ENCODE measurements around the gene CPNE7.

Gene CPNE7

DNA sequence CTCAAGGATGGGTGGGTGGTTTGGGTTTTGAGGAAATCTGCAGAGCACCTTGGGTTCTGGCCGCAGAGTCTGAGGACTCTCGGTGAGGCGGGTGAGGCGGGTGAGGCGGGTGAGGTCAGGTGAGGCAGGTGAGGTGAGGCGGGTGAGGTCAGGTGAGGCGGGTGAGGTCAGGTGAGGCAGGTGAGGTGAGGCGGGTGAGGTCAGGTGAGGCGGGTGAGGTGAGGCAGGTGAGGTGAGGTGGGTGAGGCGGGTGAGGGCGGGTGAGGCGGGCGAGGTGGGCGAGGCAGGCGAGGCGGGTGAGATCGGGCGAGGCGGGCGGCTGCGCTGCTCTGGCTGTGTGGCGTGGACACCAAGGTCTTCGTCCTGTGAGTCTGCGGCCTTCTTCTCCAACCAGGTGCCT lies 39.2 kb upstream of the CPNE7 start:
- DNase-seq (ENCODE audit: extremely low spot score), result no peak
- ChIA-PET CTCF (no interaction called here), POLR2A (no interaction called here)
- no peak for TF ChIP-seq BHLHE40 (IDR thresholded peaks at IDR 0.05; ENCODE audit: borderline replicate concordance)
- no peak for TF ChIP-seq L3MBTL2 (conservative IDR thresholded peaks at IDR 0.05)
- no peak for TF ChIP-seq FOXM1 (IDR thresholded peaks at IDR 0.05; ENCODE audit: borderline replicate concordance)
- TF ChIP-seq HDGF (IDR thresholded peaks at IDR 0.05; ENCODE audit: borderline replicate concordance), result no peak
- no peak for TF ChIP-seq SUZ12 (IDR thresholded peaks at IDR 0.05)
- no peak for TF ChIP-seq ARNT (IDR thresholded peaks at IDR 0.05)
- TF ChIP-seq CTBP1 (IDR thresholded peaks at IDR 0.05; ENCODE audit: borderline replicate concordance), result no peak
- no peak for TF ChIP-seq SP1 (IDR thresholded peaks at IDR 0.05)
- no peak for TF ChIP-seq ZNF384 (IDR thresholded peaks at IDR 0.05)

DNA sequence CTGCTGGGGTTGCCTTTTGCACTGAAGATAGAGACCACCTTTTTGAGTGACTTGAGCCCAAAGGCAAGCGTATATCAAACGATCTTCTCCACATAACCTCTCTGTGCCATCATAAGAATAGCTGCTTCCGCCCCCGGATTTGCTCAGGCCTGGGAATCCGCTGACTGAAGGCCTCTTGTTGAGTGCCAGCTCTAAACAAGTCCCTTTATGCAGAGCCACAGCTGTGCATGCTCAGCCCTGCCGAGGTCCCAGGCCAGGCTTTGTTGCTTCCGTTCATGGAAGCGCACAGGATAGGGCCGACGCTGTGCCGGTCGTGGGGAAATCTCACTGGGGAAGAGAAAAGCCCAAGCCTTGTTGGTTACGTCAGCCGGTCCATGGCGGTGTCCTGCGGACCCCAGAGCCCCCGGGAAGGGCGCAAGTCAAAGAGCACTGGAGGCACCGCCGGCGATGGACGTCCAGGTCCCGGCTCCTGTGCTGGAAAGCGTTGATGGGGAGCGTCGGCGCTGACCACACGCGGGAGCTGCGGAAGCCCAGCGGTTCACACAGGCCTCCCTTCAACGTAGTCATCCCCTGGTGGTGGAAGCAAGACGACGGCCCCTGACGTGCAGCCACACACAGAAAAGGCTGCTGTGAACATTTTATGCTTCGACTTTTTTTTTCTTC lies 38.5 kb upstream of the CPNE7 start:
- ChIA-PET POLR2A (no interaction called here), CTCF (no interaction called here)
- TF ChIP-seq FOXK2 (IDR thresholded peaks at IDR 0.05) (no peak), FOXM1 (IDR thresholded peaks at IDR 0.05; ENCODE audit: borderline replicate concordance) (no peak), SUZ12 (IDR thresholded peaks at IDR 0.05) (no peak), ELF4 (IDR thresholded peaks at IDR 0.05) (no peak), FOXA1 (IDR thresholded peaks at IDR 0.05) (no peak), ARNT (IDR thresholded peaks at IDR 0.05) (no peak), LEF1 (IDR thresholded peaks at IDR 0.05; ENCODE audit: borderline replicate concordance) (no peak), BHLHE40 (IDR thresholded peaks at IDR 0.05; ENCODE audit: borderline replicate concordance) (no peak), SP1 (IDR thresholded peaks at IDR 0.05) (no peak), HDGF (IDR thresholded peaks at IDR 0.05; ENCODE audit: borderline replicate concordance) (no peak), TARDBP (IDR thresholded peaks at IDR 0.05) (no peak), NFRKB (IDR thresholded peaks at IDR 0.05) (no peak), CTBP1 (IDR thresholded peaks at IDR 0.05; ENCODE audit: borderline replicate concordance) (no peak), L3MBTL2 (conservative IDR thresholded peaks at IDR 0.05) (no peak), ZNF384 (IDR thresholded peaks at IDR 0.05) (no peak)
- TF ChIP-seq, protein P1, sequence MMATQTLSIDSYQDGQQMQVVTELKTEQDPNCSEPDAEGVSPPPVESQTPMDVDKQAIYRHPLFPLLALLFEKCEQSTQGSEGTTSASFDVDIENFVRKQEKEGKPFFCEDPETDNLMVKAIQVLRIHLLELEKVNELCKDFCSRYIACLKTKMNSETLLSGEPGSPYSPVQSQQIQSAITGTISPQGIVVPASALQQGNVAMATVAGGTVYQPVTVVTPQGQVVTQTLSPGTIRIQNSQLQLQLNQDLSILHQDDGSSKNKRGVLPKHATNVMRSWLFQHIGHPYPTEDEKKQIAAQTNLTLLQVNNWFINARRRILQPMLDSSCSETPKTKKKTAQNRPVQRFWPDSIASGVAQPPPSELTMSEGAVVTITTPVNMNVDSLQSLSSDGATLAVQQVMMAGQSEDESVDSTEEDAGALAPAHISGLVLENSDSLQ (IDR thresholded peaks at IDR 0.05), result no peak
- no peak for DNase-seq (ENCODE audit: extremely low spot score)

DNA sequence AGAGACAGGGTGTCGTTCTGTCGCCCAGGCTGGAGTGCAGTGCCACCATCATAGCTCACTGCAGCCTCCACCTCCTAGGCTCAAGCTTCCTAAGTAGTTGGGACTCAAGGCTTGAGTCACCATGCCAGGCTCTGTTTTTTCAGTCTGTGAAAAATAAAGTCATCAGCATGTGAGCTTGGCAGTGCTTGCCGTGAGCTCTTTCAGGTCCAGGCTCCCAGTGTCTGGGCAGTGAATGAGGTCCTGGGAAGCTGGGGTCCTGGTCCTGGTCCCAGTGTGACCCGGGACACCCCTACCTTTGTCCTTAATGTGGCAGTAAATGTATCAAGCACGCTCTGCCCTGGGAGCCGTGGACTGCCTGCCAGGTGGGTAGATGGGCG lies 38.0 kb upstream of the CPNE7 start:
- TF ChIP-seq NFRKB (IDR thresholded peaks at IDR 0.05) (no peak), CTBP1 (IDR thresholded peaks at IDR 0.05; ENCODE audit: borderline replicate concordance) (no peak), ARNT (IDR thresholded peaks at IDR 0.05) (no peak), FOXM1 (IDR thresholded peaks at IDR 0.05; ENCODE audit: borderline replicate concordance) (no peak), ELF4 (IDR thresholded peaks at IDR 0.05) (no peak), L3MBTL2 (conservative IDR thresholded peaks at IDR 0.05) (no peak), SP1 (IDR thresholded peaks at IDR 0.05) (no peak), LEF1 (IDR thresholded peaks at IDR 0.05; ENCODE audit: borderline replicate concordance) (no peak), TARDBP (IDR thresholded peaks at IDR 0.05) (no peak), FOXK2 (IDR thresholded peaks at IDR 0.05) (no peak), BHLHE40 (IDR thresholded peaks at IDR 0.05; ENCODE audit: borderline replicate concordance) (no peak), SUZ12 (IDR thresholded peaks at IDR 0.05) (no peak), HDGF (IDR thresholded peaks at IDR 0.05; ENCODE audit: borderline replicate concordance) (no peak), FOXA1 (IDR thresholded peaks at IDR 0.05) (no peak), ZNF384 (IDR thresholded peaks at IDR 0.05) (no peak)
- ChIA-PET POLR2A (no interaction called here), CTCF (no interaction called here)
- no peak for DNase-seq (ENCODE audit: extremely low spot score)

DNA sequence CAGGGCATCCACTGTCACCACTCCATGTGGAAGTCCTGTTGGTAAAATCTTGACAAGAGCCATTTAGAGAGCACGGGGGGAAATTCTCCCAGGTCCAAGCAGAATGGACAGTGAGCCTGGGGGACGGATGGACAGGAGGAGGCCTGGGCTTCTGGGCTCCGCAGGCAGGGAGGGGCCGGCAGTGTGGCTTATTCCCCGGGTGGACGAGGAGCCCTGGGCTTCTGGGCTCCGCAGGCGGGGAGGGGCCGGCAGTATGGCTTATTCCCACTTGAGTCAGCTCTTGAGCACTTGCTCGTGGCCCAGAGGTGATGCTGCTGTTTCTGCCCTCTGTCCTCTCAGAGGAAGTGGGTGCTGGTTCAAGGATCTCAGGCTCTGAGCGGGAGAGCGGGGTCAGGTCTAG lies 37.3 kb upstream of the CPNE7 start:
- no peak for DNase-seq (ENCODE audit: extremely low spot score)
- CTCF ChIA-PET, result no interaction called here
- POLR2A ChIA-PET, result no interaction called here
- TF ChIP-seq SP1 (IDR thresholded peaks at IDR 0.05) (no peak), FOXM1 (IDR thresholded peaks at IDR 0.05; ENCODE audit: borderline replicate concordance) (no peak), LEF1 (IDR thresholded peaks at IDR 0.05; ENCODE audit: borderline replicate concordance) (no peak), ZNF384 (IDR thresholded peaks at IDR 0.05) (no peak), L3MBTL2 (conservative IDR thresholded peaks at IDR 0.05) (no peak), CTBP1 (IDR thresholded peaks at IDR 0.05; ENCODE audit: borderline replicate concordance) (no peak), NFRKB (IDR thresholded peaks at IDR 0.05) (no peak), ELF4 (IDR thresholded peaks at IDR 0.05) (no peak), ARNT (IDR thresholded peaks at IDR 0.05) (no peak)

DNA sequence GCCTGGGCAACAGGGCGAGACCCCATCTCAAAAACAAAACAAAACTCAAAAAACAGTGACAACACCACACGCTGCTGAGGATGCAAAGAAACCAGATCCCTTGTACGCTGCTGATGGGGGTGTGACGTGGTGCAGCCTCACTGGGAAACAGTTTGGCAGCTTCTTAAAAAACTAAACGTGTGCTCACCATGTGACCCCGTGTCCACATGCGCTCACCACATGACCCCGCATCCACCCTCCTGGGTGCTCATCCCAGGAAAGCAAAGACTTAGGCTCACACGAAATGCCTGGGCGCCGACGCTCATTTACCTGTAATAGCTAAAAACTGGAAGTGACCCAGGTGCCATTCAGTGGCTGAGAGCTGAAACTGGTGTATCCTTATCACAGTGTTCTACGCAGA lies 35.0 kb upstream of the CPNE7 start:
- POLR2A ChIA-PET, result no interaction called here
- CTCF ChIA-PET, result no interaction called here
- DNase-seq (ENCODE audit: extremely low spot score), result no peak
- TF ChIP-seq CTBP1 (IDR thresholded peaks at IDR 0.05; ENCODE audit: borderline replicate concordance) (no peak), ARNT (IDR thresholded peaks at IDR 0.05) (no peak), L3MBTL2 (conservative IDR thresholded peaks at IDR 0.05) (no peak), FOXK2 (IDR thresholded peaks at IDR 0.05) (no peak), FOXM1 (IDR thresholded peaks at IDR 0.05; ENCODE audit: borderline replicate concordance) (no peak), BHLHE40 (IDR thresholded peaks at IDR 0.05; ENCODE audit: borderline replicate concordance) (no peak), SP1 (IDR thresholded peaks at IDR 0.05) (no peak), LEF1 (IDR thresholded peaks at IDR 0.05; ENCODE audit: borderline replicate concordance) (no peak)
- TF ChIP-seq, protein P1 (IDR thresholded peaks at IDR 0.05), result no peak

DNA sequence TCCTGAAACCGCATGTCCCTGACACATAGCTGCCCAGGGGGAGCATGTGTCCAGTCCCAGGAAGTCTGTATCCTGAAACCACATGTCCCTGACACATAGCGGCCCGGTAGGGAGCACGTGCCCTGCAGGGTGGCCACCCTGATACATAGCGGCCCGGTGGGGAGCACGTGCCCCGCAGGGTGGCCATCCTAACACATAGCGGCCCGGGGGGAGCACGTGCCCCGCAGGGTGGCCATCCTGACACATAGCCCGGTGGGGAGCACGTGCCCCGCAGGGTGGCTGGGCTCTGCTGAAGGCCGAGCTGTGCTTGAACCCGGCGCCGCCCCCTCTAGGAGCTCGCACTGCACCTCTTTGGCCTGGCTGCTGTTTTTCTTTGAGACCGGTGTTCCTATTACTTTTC lies 33.8 kb upstream of the CPNE7 start:
- ChIA-PET CTCF (no interaction called here), POLR2A (no interaction called here)
- TF ChIP-seq, protein P1 (IDR thresholded peaks at IDR 0.05), result no peak
- no peak for TF ChIP-seq ZNF384 (IDR thresholded peaks at IDR 0.05)
- TF ChIP-seq BHLHE40 (IDR thresholded peaks at IDR 0.05; ENCODE audit: borderline replicate concordance), result no peak
- no peak for TF ChIP-seq LEF1 (IDR thresholded peaks at IDR 0.05; ENCODE audit: borderline replicate concordance)
- no peak for DNase-seq (ENCODE audit: extremely low spot score)

Data from HEK293T (cell line).